Right atrium auricular region (tissue), 2 donors: ENCODE data around the gene GTF3C5. TPM values are rescaled to one million over a fixed set of nuclear protein-coding genes. Genes with fewer than 3 reads are reported as not detected.

Experiments used
- DNase-seq: peaks from one replicate; pipeline ENCODE4 v3.0.0-alpha.2; 2019; ENCODE audit warnings: low spot score
- H3K27ac ChIP-seq, 2 donors: fragments of 200-600 bp; sonication (generic); 1 replicate in 1 of 2; 2 replicates in 1 of 2; pipeline ENCODE4 v1.5.1; 2016 to 2019
- H3K27me3 ChIP-seq, 2 donors: fragments of 200-600 bp; sonication (generic); one replicate each; pipeline versions ENCODE4 v1.5.1 to v1.6.0; 2017 to 2019
- H3K36me3 ChIP-seq: fragments of 200-600 bp; sonication (generic); one replicate; pipeline ENCODE4 v1.5.1; 2016
- H3K4me1 ChIP-seq, 2 donors: fragments of 200-600 bp; sonication (generic); one replicate each; pipeline versions ENCODE4 v1.5.1 to v1.6.0; 2017 to 2019
- H3K4me3 ChIP-seq, 2 donors: fragments of 200-600 bp; sonication (generic); 1 replicate in 1 of 2; 2 replicates in 1 of 2; pipeline ENCODE4 v1.5.1; 2017 to 2019; ENCODE audit warnings: mild to moderate bottlenecking in 1 of 2, moderate library complexity in 1 of 2
- H3K9me3 ChIP-seq, 2 donors: fragments of 200-600 bp; sonication (generic); one replicate each; pipeline ENCODE4 v1.5.1; 2019
- CTCF ChIP-seq, 2 donors: fragments of 200-600 bp; sonication (generic); IDR thresholded peaks; one replicate each; pipeline ENCODE4 v1.5.1; 2019; ENCODE audit warnings: antibody characterized with exemption in 2 of 2
- total RNA-seq, 2 donors: library from RNA; depleted of rRNA; stranded (reverse); fragments of >200 nt; gene quantifications; one replicate each; pipeline ENCODE4 v1.1.0, GENCODE V29; 2016

Gene GTF3C5
- total RNA-seq, 2 donors from 2014 or later = 30.5 to 31.1 TPM

- no peaks in the 10 kb centered on the region for H3K4me1 ChIP-seq
- no peak overlapping the region for H3K27ac ChIP-seq
- H3K9me3 ChIP-seq = peaks cover 0 to 8% of the 10 kb centered on the region in 2 donors
- no peak for TF ChIP-seq CTCF (IDR thresholded peaks at IDR 0.05)
- H3K4me3 ChIP-seq = no peak overlapping the region
- H3K36me3 ChIP-seq = no peaks in the 10 kb centered on the region
- no peaks in the 10 kb centered on the region for H3K27me3 ChIP-seq
- DNase-seq = no peak
Measured at GRCh38 chr9:133009906-133010582, 20.8 kb upstream of the GTF3C5 start.

- Histone ChIP-seq H3K4me3 (no peak overlapping the region), H3K9me3 (peaks cover 0 to 17% of the 10 kb centered on the region in 2 donors)
Measured at GRCh38 chr9:133014696-133015095, 16.1 kb upstream of the GTF3C5 start.

GRCh38 chr9:133023117-133023890 lies 7.5 kb upstream of the GTF3C5 start:
- H3K4me1 ChIP-seq = peaks cover 0 to 3% of the 10 kb centered on the region in 2 donors
- H3K27me3 ChIP-seq = no peaks in the 10 kb centered on the region
- no peak overlapping the region for H3K4me3 ChIP-seq
- no peaks in the 10 kb centered on the region for H3K9me3 ChIP-seq
- no peaks in the 10 kb centered on the region for H3K36me3 ChIP-seq
- no peak for DNase-seq
- H3K27ac ChIP-seq = no peak overlapping the region
- no peak for TF ChIP-seq CTCF (IDR thresholded peaks at IDR 0.05)

More at GRCh38 chr9:133014696-133015095, 16.1 kb upstream of the GTF3C5 start:
- no peak for DNase-seq
- H3K4me1 ChIP-seq = no peaks in the 10 kb centered on the region
- H3K27me3 ChIP-seq = no peaks in the 10 kb centered on the region
- no peak for TF ChIP-seq CTCF (IDR thresholded peaks at IDR 0.05)
- no peaks in the 10 kb centered on the region for H3K36me3 ChIP-seq
- H3K27ac ChIP-seq = no peak overlapping the region

GRCh38 chr9:133026426-133026825 lies 4.4 kb upstream of the GTF3C5 start:
- no peak overlapping the region for H3K4me3 ChIP-seq
- H3K9me3 ChIP-seq = no peaks in the 10 kb centered on the region
- no peak for DNase-seq
- H3K27ac ChIP-seq = no peak overlapping the region
- H3K36me3 ChIP-seq = no peaks in the 10 kb centered on the region
- no peak for TF ChIP-seq CTCF (IDR thresholded peaks at IDR 0.05)
- H3K4me1 ChIP-seq = peaks cover 0 to 20% of the 10 kb centered on the region in 2 donors
- no peaks in the 10 kb centered on the region for H3K27me3 ChIP-seq

GRCh38 chr9:133027134-133027533 lies 3.7 kb upstream of the GTF3C5 start:
- DNase-seq = no peak
- H3K36me3 ChIP-seq = no peaks in the 10 kb centered on the region
- TF ChIP-seq CTCF (IDR thresholded peaks at IDR 0.05) = no peak
- H3K4me1 ChIP-seq = peaks cover 0 to 26% of the 10 kb centered on the region in 2 donors
- no peaks in the 10 kb centered on the region for H3K27me3 ChIP-seq
- H3K4me3 ChIP-seq = no peak overlapping the region
- H3K9me3 ChIP-seq = no peaks in the 10 kb centered on the region
- no peak overlapping the region for H3K27ac ChIP-seq
